GM19035 (cell line): ENCODE measurements around the gene LSM7.

Experiments used
- ATAC-seq: cut with Tn5 transposase; IDR thresholded peaks from one replicate; pipeline ENCODE4 v1.9.1; 2021; ENCODE audit not compliant: unreplicated experiment

Gene LSM7

GRCh38 chr19:2325281-2326046, 2.9 kb downstream of the LSM7 start:
- no peak for ATAC-seq

- no peak for ATAC-seq
These were observed 4.0 kb downstream of the LSM7 start for GRCh38 chr19:2324220-2324948.

DNA sequence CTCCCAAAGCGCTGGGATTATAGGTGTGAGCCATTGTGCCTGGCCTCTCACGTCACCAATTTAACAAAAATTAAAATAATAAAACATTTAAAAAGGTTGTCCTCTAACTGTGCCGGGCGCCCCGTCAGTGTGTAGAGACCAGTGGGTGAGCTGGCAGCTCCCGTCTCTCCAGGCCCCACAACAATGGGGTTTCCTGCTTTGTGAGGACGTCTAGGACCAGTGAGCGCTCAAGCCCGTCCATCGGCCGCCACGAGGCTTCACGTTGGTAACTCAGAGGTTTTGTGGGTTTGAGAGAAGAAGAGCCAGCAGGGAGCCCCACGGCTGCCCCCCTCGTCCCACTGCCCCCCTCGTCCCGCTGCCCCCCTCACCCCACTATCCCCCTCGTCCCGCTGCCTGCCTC, 4.7 kb downstream of the LSM7 start:
- no peak for ATAC-seq

DNA sequence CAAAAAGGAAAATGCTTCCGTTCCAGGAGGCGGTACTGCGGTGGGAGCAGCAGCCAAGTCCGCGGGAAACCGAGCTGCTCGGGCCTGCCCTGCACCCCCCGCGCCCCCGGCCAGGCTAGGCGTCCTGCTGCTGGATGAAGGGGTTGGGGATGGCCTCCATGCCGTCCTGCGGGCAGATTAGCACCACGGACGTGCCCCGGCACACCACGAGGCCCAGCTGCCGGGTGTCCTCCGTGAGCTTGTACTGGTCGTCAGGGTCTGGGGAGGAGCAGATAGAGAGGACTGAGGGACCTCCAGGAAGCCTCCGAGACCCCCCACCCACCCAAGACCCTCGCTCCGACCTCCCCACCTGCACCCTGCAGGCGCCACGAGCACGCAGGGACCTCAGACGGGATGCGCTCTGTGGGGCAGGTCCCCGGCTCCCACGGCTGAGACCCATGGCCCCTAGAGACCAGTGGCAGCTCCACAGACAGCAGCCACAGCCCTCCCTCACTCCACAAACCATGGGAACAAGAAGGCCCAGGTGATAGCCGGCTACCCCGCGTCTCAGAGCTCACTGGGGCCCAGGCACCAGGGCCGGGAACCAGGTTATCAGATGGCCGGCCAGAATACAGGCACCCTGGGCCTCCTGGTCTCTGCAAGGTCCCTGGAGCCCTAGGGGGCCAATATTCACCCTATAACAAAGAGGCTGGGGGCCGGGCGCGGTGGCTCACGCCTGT, 6.7 kb downstream of the LSM7 start:
- ATAC-seq, result no peak

GRCh38 chr19:2320939-2321338, 7.4 kb downstream of the LSM7 start:
- ATAC-seq, result no peak

- no peak for ATAC-seq
These were observed 8.3 kb downstream of the LSM7 start for GRCh38 chr19:2320049-2320448.

GRCh38 chr19:2319551-2319950, 8.8 kb downstream of the LSM7 start:
- no peak for ATAC-seq

GRCh38 chr19:2318923-2319322, 9.5 kb downstream of the LSM7 start:
- no peak for ATAC-seq

DNA sequence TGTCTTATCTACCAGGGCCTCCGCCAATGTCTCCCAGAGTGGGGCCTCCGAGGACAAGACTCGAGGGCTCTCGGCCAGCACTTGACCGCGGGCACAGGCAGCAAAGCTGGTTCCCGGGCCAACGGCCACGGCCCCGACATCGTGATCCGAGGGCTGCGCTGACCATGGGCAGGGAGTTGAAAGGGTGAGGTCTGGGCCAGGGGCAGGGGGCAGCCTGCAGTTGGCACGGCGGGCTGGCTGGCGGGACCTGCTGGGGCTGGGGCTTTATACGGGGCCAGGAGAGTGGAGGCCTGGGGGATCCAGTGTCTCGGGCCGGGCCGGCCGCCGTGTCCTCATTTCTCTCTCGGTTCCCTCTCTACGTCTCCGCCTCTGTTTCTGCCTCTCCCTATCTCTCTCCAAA, 10.6 kb downstream of the LSM7 start:
- ATAC-seq, result no peak

- no peak for ATAC-seq
These were observed 11.1 kb downstream of the LSM7 start for GRCh38 chr19:2317300-2317699.

DNA sequence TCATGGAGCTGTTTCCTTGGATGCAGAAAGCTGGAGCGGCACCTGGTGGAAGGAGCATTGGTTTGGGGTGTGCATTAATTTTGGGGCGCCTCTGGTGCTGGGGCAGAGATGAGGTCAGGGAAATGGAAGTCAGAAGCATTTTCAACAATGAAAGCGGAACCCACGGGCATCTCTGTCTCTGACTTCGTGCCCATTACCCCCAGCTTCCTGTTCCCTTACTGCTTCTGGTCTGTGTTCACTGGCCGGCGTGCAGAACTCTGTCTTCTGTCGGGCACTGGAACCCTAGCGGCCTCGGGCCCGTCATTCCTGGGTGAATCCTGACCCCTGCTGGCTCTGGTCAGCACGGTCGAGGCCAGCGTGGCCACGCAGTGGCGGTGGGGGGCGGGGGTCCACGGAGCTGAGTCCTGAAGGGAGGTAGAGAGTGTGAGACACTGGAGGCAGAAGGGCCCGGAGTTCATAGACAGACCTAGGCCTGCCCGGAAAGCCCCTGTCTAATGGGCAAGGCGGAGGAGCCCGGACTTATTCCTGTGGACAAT, 12.5 kb downstream of the LSM7 start:
- no peak for ATAC-seq

- ATAC-seq, result no peak
These were observed 13.1 kb downstream of the LSM7 start for GRCh38 chr19:2315121-2315817.

DNA sequence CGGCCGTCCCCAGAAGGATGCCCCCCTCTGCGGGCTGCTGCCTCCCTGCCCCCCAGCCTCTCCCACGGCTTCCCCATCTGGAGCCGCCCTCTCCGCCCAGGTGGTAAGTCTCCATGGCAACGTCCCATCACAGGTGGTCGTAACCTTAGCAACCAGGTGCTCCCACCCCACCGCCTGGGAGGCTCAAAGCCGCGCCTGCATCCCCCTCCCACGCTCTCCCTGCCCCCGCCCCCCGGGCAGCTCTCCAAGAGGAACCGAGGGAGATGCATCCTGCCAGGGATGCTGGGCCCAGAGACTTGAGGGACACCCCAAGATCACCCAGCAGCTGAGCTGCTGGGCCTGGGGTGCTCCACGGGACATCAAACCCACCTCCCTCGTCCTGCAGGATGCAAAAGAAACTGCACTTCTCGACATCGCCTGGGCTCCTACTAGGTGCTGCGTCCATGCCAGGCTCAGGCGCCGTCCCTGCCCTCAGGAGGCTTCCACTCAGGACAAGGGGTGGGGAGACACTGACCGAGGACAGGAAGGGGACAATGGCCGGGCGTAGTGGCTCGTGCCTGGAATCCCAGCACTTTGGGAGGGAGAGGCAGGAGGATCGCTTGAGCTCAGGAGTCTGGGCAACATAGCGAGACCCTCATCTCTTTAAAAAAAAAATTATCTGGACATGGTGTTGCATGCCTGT, 15.4 kb downstream of the LSM7 start:
- ATAC-seq, result no peak

- no peak for ATAC-seq
These were observed 17.3 kb downstream of the LSM7 start for GRCh38 chr19:2311093-2311492.

- ATAC-seq, result no peak
These were observed 18.5 kb downstream of the LSM7 start for GRCh38 chr19:2309734-2310362.

DNA sequence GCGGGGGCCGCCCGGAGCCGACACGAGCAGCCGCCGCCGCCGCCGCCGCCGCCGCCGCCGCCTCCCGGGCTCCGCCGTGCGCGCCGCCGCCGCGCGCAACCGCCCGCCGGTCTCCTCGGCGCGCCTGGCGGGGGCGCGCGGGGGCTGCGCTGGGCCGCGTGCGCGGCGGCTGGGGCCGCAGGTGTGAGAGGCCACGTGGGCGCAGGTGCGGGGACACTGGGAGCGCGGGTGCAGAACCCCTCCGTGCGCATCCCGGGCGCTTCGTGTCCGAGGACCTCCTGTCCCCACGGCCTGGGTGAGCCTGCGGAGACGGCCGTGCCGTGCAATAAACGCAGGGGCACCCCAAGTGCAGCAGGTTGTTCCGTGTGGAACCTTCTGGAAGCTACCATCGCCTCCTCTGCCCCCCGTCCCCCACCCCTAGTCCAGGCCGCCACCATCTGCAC, 20.3 kb downstream of the LSM7 start, which contains the start of gene LINGO3:
TSS of gene LINGO3 (minus strand) at position 41 of the 443 bp plus-strand sequence. CDS start 16,378 bp downstream, outside the sequence.
- ATAC-seq, result no peak

- no peak for ATAC-seq
These were observed 20.8 kb downstream of the LSM7 start for GRCh38 chr19:2307518-2308012.

DNA sequence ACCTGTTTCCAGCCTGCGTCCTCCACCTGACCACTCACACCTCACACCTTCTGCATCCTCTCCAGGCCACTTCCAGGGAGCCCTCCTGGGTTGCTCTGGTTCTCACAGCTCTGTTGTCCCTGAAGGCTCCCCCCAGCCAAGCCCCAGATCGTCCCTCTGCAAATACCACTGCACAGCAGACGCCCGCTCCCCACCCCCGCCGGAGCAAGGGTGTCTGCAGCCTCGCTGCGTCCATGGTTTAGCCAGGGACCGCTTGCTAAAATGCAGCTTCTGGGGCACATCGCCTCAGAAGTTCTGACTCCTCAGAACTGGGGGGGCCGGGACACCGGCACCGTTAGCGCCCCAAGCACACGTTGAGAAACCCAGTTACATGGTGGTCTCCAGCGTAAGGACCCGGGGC, 21.4 kb downstream of the LSM7 start:
- ATAC-seq, result no peak

DNA sequence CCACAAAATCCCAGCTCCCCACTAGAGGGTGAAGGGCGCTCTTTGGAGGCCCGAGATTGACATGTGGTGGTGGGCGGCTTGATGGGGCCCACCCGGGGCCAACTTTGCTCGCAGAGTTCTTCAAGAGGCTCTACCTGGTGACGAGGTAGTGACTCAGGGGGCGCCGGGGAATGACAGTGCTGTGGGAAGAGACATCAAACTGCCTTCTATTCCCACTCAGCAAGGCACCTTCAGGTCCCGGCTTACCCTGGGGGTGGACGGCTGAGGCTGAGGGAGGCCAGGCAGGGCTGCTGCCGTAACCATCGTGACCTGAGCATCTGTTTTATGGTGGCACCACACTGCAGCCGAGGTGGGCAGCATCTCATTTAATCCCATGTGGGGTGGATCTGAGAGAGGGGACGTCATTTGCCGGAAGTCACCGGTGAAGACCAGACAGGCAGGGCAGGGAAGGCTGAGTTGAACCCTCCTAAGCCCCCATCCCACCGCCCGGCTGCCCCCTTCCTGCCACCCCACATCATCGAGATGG, 22.0 kb downstream of the LSM7 start:
- no peak for ATAC-seq
